Endothelial cell (in vitro differentiated cells): ENCODE data around the gene TBX4. TPM values are rescaled to one million over a fixed set of nuclear protein-coding genes. Genes with fewer than 3 reads are reported as not detected.
A peak's percentile ranks its signal among the peaks of the same experiment; 100 is the strongest.

Experiments used
- DNase-seq: peaks from one replicate; pipeline ENCODE4 v3.0.0; 2021; ENCODE audit warnings: low spot score
- H3K27ac Mint-ChIP-seq: one replicate; pipeline ENCODE4 v1.8.0; 2021; ENCODE audit warnings: mixed read lengths, inconsistent platforms; ENCODE audit not compliant: unreplicated experiment
- H3K27me3 Mint-ChIP-seq: one replicate; pipeline ENCODE4 v1.8.0; 2021; ENCODE audit warnings: mild to moderate bottlenecking, moderate library complexity, mixed read lengths, inconsistent platforms; ENCODE audit not compliant: unreplicated experiment
- H3K36me3 Mint-ChIP-seq: one replicate; pipeline ENCODE4 v1.8.0; 2021; ENCODE audit warnings: mild to moderate bottlenecking, low read depth, mixed read lengths, inconsistent platforms; ENCODE audit not compliant: unreplicated experiment
- H3K4me1 Mint-ChIP-seq: one replicate; pipeline ENCODE4 v1.8.0; 2021; ENCODE audit warnings: mild to moderate bottlenecking, mixed read lengths, inconsistent platforms; ENCODE audit not compliant: unreplicated experiment
- H3K4me3 Mint-ChIP-seq: one replicate; pipeline ENCODE4 v1.8.0; 2021; ENCODE audit warnings: mild to moderate bottlenecking, mixed read lengths, inconsistent platforms; ENCODE audit not compliant: unreplicated experiment
- H3K9me3 Mint-ChIP-seq: one replicate; pipeline ENCODE4 v1.8.0; 2021; ENCODE audit warnings: mixed read lengths, inconsistent platforms; ENCODE audit not compliant: unreplicated experiment
- total RNA-seq: library from RNA; stranded (reverse); fragmentation: NEBNext Ultra II Directional; extraction: Animal tissue kit (Norgen Biotek cat#: 25700); gene quantifications from one replicate; pipeline ENCODE4 v1.2.1, GENCODE V29; 2021; ENCODE audit not compliant: unreplicated experiment
- TF ChIP-seq, protein P1 (sequence below): fragments of 200-600 bp; sonication (generic); IDR thresholded peaks from one replicate; pipeline ENCODE4 v1.5.0; 2021; ENCODE audit warnings: antibody characterized with exemption; ENCODE audit not compliant: unreplicated experiment

The TBX4 gene
- total RNA-seq, 1 donor from 2014 or later: 1.1 TPM

DNA sequence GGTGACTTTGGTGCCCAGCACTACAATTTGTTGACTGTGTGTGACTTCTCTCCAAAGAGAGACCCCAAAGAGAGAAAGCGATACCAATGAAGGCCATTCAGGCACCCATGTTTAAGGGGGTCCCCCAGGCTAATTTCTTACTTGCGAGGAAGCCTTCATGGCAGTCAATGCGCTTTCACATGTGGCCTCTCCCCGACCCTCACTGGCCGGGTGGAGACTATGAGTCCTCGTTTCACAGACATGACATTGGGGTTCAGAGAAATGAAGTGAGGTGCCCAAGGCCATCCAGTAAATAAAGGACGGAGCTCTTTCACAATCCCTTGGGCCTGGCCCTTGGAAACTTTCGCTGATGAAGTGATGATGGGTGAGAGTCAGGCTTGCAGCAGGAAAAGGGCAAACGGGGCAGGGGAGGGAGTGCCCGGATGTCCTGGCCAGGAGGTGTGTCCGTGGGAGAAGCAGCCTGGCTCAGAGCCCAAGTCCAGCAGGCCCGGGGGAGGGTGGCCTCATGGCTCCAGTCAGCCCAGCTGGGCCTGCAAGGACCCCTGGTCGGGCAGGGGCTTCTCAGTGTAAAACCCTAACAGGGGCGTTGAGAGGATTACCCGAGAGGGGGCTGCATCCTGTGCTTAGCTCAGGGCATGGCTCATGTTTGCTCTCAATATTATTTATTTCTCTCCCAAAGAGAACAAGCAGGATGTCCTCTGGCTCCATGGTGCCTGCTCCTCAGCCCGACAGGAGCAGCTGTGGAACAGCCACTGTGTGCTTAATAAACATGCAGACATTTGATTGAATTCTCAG lies 37.9 kb upstream of the TBX4 start:
- Mint-ChIP-seq H3K9me3 (no peaks in the 10 kb centered on the region), H3K4me1 (peaks cover 13% of the 10 kb centered on the region), H3K27me3 (peaks cover 14% of the 10 kb centered on the region), H3K4me3 (no peak overlapping the region), H3K27ac (no peak overlapping the region), H3K36me3 (no peaks in the 10 kb centered on the region)
- no peak for DNase-seq
- TF ChIP-seq, protein P1, sequence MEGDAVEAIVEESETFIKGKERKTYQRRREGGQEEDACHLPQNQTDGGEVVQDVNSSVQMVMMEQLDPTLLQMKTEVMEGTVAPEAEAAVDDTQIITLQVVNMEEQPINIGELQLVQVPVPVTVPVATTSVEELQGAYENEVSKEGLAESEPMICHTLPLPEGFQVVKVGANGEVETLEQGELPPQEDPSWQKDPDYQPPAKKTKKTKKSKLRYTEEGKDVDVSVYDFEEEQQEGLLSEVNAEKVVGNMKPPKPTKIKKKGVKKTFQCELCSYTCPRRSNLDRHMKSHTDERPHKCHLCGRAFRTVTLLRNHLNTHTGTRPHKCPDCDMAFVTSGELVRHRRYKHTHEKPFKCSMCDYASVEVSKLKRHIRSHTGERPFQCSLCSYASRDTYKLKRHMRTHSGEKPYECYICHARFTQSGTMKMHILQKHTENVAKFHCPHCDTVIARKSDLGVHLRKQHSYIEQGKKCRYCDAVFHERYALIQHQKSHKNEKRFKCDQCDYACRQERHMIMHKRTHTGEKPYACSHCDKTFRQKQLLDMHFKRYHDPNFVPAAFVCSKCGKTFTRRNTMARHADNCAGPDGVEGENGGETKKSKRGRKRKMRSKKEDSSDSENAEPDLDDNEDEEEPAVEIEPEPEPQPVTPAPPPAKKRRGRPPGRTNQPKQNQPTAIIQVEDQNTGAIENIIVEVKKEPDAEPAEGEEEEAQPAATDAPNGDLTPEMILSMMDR: no peak

DNA sequence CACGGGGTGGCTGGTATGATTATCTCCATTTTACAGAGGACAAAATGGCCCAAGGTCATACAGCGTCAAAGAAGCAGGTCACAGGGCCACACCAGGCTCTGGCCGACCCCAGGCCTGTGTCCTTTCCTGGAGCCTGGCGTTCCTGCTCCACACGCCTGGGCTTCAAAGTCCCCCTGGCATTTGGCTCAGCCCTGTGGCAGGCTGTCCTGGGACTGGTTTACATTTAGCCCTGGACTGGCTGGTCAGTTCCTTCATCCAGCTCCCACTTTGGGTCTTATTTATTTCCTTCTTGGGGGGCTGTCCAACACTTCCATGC lies 37.3 kb upstream of the TBX4 start:
- Mint-ChIP-seq H3K36me3 (no peaks in the 10 kb centered on the region), H3K4me1 (peaks cover 13% of the 10 kb centered on the region), H3K4me3 (no peak overlapping the region), H3K27ac (no peak overlapping the region), H3K9me3 (no peaks in the 10 kb centered on the region), H3K27me3 (peaks cover 14% of the 10 kb centered on the region)
- no peak for DNase-seq
- TF ChIP-seq, protein P1: no peak

DNA sequence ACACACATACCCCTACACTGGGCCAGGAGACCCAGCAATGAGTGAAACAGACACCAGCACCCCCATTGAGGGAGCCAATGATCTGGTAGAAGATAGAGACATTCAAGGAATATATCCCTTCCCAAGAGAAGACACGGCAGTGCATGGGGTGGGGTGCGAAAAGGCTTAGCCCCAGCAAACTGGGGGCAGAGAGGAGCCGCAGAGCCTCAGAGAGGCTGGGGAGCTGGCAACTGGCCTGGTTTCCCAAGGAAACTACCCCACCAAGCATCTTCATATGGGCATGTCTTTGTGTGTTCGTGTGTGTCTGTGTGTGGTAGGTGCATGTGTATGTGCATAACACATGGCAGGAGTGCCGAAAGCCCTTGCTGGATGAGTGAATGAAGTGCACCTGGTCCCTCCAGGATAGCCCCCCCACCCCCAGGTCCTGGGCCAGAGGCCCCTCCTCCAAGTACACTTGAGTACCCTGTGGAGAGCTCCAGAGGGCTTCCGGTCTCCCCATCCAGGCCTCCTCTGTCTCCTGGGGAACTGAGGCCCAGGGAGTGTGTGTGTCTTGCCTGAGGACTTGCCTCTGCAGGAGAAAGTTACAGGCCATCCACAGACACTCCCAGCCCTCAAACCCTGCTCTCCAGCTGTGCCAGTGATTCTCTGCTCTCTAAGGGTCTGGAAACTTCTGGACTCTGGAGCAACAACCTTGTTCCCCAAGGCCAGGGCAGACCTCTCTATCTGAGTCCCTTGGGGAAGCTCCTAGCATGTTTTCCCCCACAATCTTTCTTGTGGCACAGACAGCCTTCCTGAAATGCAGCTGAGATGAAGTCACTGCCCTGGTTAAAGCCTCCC lies 36.6 kb upstream of the TBX4 start:
- Mint-ChIP-seq H3K4me3 (peak overlapping the region; percentile 60), H3K27ac (peak overlapping the region; percentile 39), H3K27me3 (peaks cover 16% of the 10 kb centered on the region), H3K4me1 (peaks cover 18% of the 10 kb centered on the region), H3K9me3 (no peaks in the 10 kb centered on the region), H3K36me3 (no peaks in the 10 kb centered on the region)
- TF ChIP-seq, protein P1: no peak
- no peak for DNase-seq

DNA sequence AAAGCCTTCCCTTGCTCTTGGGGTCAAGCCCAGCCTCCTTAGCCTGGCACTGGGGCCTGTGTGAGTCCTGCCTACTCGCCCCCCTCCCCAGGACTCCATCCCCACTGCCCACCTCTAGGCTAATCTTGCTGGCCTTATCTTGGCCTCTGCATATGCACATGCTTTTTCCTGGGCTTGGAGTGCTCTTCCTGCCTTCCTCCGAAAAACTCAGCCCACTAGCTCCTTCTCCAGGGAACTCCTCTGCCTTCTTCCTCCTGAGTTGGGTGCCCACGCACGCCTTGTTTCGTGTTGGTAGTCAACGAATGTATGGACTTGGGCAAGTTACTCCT lies 36.0 kb upstream of the TBX4 start:
- H3K27me3 Mint-ChIP-seq: peaks cover 17% of the 10 kb centered on the region
- H3K4me3 Mint-ChIP-seq: peak overlapping the region; percentile 60
- TF ChIP-seq, protein P1: no peak
- H3K4me1 Mint-ChIP-seq: peaks cover 18% of the 10 kb centered on the region
- H3K36me3 Mint-ChIP-seq: no peaks in the 10 kb centered on the region
- DNase-seq: no peak
- no peaks in the 10 kb centered on the region for H3K9me3 Mint-ChIP-seq
- peak overlapping the region; percentile 39 for H3K27ac Mint-ChIP-seq
